Peyer's patch (tissue), 4 donors: ENCODE data around the gene NES.

Source experiments
- CTCF ChIP-seq, 6 experiments: fragments of 450-650 bp in 4 of 6; fragments of 200-600 bp in 2 of 6; sonication (generic) in 1 of 6; IDR thresholded peaks; one replicate each; pipeline ENCODE4 v1.5.1; 2017 to 2019; ENCODE audit warnings: antibody characterized with exemption in 6 of 6, mild to moderate bottlenecking in 3 of 6, moderate library complexity in 1 of 6
- POLR2A ChIP-seq, 2 donors: fragments of 450-650 bp; IDR thresholded peaks; one replicate each; pipeline ENCODE4 v1.5.1; 2017; ENCODE audit warnings: antibody characterized with exemption in 2 of 2, mild to moderate bottlenecking in 2 of 2, moderate library complexity in 2 of 2

GRCh38 chr1:156714830-156715229 is 37.6 kb upstream of the NES start:
- TF ChIP-seq CTCF (IDR thresholded peaks at IDR 0.05) (no peak), POLR2A (IDR thresholded peaks at IDR 0.05) (no peak)
